CD4-positive, alpha-beta T cell treated with Interferon gamma for 1 hour (primary cell): ENCODE results near the gene PRR12.
A peak's percentile ranks its signal among the peaks of the same experiment; 100 is the strongest.

Source experiments
- DNase-seq: peaks from one replicate; pipeline ENCODE4 v3.0.0-alpha.2; 2020

PRR12 gene

GRCh38 chr19:49669516-49669915 is 78.5 kb downstream of the PRR12 start:
- no peak for DNase-seq

- DNase-seq, result peak; percentile 77
Observed at GRCh38 chr19:49672131-49672919, 81.3 kb downstream of the PRR12 start.
